ENCODE results near the gene EYA4. TPM values are rescaled to one million over a fixed set of nuclear protein-coding genes. Genes with fewer than 3 reads are reported as not detected.

The EYA4 gene
- total and polyA plus RNA-seq, 2 donors (not counting 1 experiment from before 2014, with no cell fraction given): 4.6 to 38.0 TPM

- H3K79me2 ChIP-seq (ENCODE audit: control insufficient read depth, insufficient read depth, low read length): no peaks in the 10 kb centered on the region
- no peak for DNase-seq (ENCODE audit: low read depth in 2 of 2)
- H2AFZ ChIP-seq (ENCODE audit: low read length): no peak overlapping the region
- no peak overlapping the region for H3K4me3 ChIP-seq (replicated peaks in 1 of 4; ENCODE audit: control extremely low read depth in 1 of 4, insufficient read depth in 1 of 4, low read depth in 3 of 4, low read length in 4 of 4)
- TF ChIP-seq CTCF (conservative IDR thresholded peaks at IDR 0.05 in 1 of 2, IDR thresholded peaks at IDR 0.05 in 1 of 2; ENCODE audit: low read depth in 1 of 2, low read length in 2 of 2): no peak
- no peak for TF ChIP-seq EZH2 (IDR thresholded peaks at IDR 0.05; ENCODE audit: low read length, missing control alignments)
- no peak overlapping the region for H3K4me2 ChIP-seq (ENCODE audit: extremely low read depth, insufficient read depth, low read length)
- no peaks in the 10 kb centered on the region for H4K20me1 ChIP-seq (ENCODE audit: control insufficient read depth, extremely low read depth, insufficient read depth, low read length)
- H3K27ac ChIP-seq (ENCODE audit: insufficient read depth, low read length): no peak overlapping the region
- no peaks in the 10 kb centered on the region for H3K36me3 ChIP-seq (ENCODE audit: control insufficient read depth, insufficient read depth, low read length)
- H3K4me1 ChIP-seq (ENCODE audit: control insufficient read depth, extremely low read depth, insufficient read depth, low read length): no peaks in the 10 kb centered on the region
- no peaks in the 10 kb centered on the region for H3K9me3 ChIP-seq (ENCODE audit: control insufficient read depth, insufficient read depth, low read depth, low read length)
- no peak overlapping the region for H3K9ac ChIP-seq (ENCODE audit: insufficient read depth, low read length)
- no peaks in the 10 kb centered on the region for H3K27me3 ChIP-seq (ENCODE audit: control insufficient read depth, insufficient read depth, low read length)
Observed at GRCh38 chr6:133388731-133389130, 147.6 kb downstream of the EYA4 start.

- Histone ChIP-seq H3K9ac (ENCODE audit: insufficient read depth, low read length) (no peak overlapping the region), H3K4me1 (ENCODE audit: control insufficient read depth, extremely low read depth, insufficient read depth, low read length) (no peaks in the 10 kb centered on the region), H3K27ac (ENCODE audit: insufficient read depth, low read length) (no peak overlapping the region), H3K4me3 (replicated peaks in 1 of 4; ENCODE audit: control extremely low read depth in 1 of 4, insufficient read depth in 1 of 4, low read depth in 3 of 4, low read length in 4 of 4) (no peak overlapping the region), H3K36me3 (ENCODE audit: control insufficient read depth, insufficient read depth, low read length) (no peaks in the 10 kb centered on the region), H2AFZ (ENCODE audit: low read length) (no peak overlapping the region), H3K4me2 (ENCODE audit: extremely low read depth, insufficient read depth, low read length) (no peak overlapping the region), H3K9me3 (ENCODE audit: control insufficient read depth, insufficient read depth, low read depth, low read length) (no peaks in the 10 kb centered on the region), H3K27me3 (ENCODE audit: control insufficient read depth, insufficient read depth, low read length) (no peaks in the 10 kb centered on the region), H4K20me1 (ENCODE audit: control insufficient read depth, extremely low read depth, insufficient read depth, low read length) (no peaks in the 10 kb centered on the region), H3K79me2 (ENCODE audit: control insufficient read depth, insufficient read depth, low read length) (no peaks in the 10 kb centered on the region)
- DNase-seq (ENCODE audit: low read depth in 2 of 2): no peak
- TF ChIP-seq CTCF (conservative IDR thresholded peaks at IDR 0.05 in 1 of 2, IDR thresholded peaks at IDR 0.05 in 1 of 2; ENCODE audit: low read depth in 1 of 2, low read length in 2 of 2) (no peak), EZH2 (IDR thresholded peaks at IDR 0.05; ENCODE audit: low read length, missing control alignments) (no peak)
Observed at GRCh38 chr6:133390168-133390567, 149.0 kb downstream of the EYA4 start.

- Histone ChIP-seq H3K27me3 (ENCODE audit: control insufficient read depth, insufficient read depth, low read length) (no peaks in the 10 kb centered on the region), H3K9ac (ENCODE audit: insufficient read depth, low read length) (no peak overlapping the region), H3K36me3 (ENCODE audit: control insufficient read depth, insufficient read depth, low read length) (no peaks in the 10 kb centered on the region), H4K20me1 (ENCODE audit: control insufficient read depth, extremely low read depth, insufficient read depth, low read length) (no peaks in the 10 kb centered on the region), H3K4me2 (ENCODE audit: extremely low read depth, insufficient read depth, low read length) (no peak overlapping the region), H3K27ac (ENCODE audit: insufficient read depth, low read length) (no peak overlapping the region), H3K4me1 (ENCODE audit: control insufficient read depth, extremely low read depth, insufficient read depth, low read length) (no peaks in the 10 kb centered on the region), H2AFZ (ENCODE audit: low read length) (no peak overlapping the region), H3K9me3 (ENCODE audit: control insufficient read depth, insufficient read depth, low read depth, low read length) (no peaks in the 10 kb centered on the region), H3K79me2 (ENCODE audit: control insufficient read depth, insufficient read depth, low read length) (no peaks in the 10 kb centered on the region), H3K4me3 (replicated peaks in 1 of 4; ENCODE audit: control extremely low read depth in 1 of 4, insufficient read depth in 1 of 4, low read depth in 3 of 4, low read length in 4 of 4) (no peak overlapping the region)
- peak in 1 of 2 donors; percentile 42 for DNase-seq (ENCODE audit: low read depth in 2 of 2)
- TF ChIP-seq CTCF (conservative IDR thresholded peaks at IDR 0.05 in 1 of 2, IDR thresholded peaks at IDR 0.05 in 1 of 2; ENCODE audit: low read depth in 1 of 2, low read length in 2 of 2) (no peak), EZH2 (IDR thresholded peaks at IDR 0.05; ENCODE audit: low read length, missing control alignments) (no peak)
Observed at GRCh38 chr6:133392015-133392414, 150.9 kb downstream of the EYA4 start.
